Astrocyte of the cerebellum (primary cell): ENCODE measurements around the gene TRIM66.

Source experiments
- DNase-seq: peaks from one replicate; pipeline ENCODE4 v3.0.0-alpha.2; 2011; ENCODE audit warnings: low read depth
- H3K4me3 ChIP-seq: 2 replicates; pipeline ENCODE4 v1.5.1; 2011; ENCODE audit warnings: mild to moderate bottlenecking, low read depth, low read length, moderate library complexity
- CTCF ChIP-seq: IDR thresholded peaks from 2 replicates; pipeline ENCODE4 v1.5.1; 2012; ENCODE audit warnings: low read length, low read depth, moderate library complexity, mild to moderate bottlenecking; ENCODE audit errors: missing control alignments
- in situ Hi-C: cut with HindIII; loops from 2 replicates; pipeline ENCODE4 v1.10.0; 2017; ENCODE audit warnings: low sequenced_read_pairs

The TRIM66 gene

GRCh38 chr11:8720352-8720751 is 37.9 kb upstream of the TRIM66 start:
- TF ChIP-seq CTCF: no peak
- in situ Hi-C loops: no loop called here

DNA sequence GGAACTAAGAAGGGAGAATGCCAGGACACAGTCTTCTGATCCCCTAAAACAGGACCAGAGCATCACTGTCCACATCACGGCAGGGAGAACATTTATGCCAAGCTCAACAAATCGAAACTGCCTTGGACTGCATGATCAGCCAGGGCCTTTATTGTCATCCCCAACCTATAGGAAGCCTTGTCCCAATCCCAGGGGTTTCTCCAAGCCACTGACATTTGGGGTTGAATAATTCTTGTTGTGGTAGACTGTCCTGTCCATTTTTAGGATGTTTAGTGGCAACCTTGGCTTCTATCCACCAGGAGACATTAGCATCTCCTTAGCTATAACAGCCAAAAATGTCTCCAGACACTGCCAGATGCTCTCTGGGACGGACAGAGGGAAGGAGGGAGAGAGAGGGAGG is 37.3 kb upstream of the TRIM66 start:
- H3K4me3 ChIP-seq: no peak overlapping the region
- DNase-seq: no peak
- TF ChIP-seq CTCF: no peak
- in situ Hi-C loops: no loop called here

More at GRCh38 chr11:8720352-8720751, 37.9 kb upstream of the TRIM66 start:
- no peak overlapping the region for H3K4me3 ChIP-seq
- no peak for DNase-seq

DNA sequence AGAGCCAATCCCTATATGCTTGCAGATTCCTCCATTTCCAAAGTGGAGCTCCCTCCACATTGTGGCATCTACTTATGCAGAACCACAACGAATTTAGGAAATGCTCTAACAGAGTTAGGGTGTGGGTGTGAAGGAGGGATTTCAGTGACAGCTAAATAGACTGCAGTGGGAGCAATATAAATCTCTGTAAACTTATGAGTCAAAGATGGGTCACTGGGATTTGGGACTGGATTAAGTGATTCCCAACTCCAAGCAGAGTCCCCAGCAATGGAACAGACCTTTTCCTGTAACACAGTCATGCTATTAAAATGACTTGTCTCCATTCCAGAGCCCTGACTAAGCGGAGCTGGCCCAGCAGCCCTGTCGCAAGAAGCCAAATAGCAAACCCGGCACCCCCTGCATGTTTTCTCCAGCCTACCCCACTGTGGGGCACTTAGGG is 36.8 kb upstream of the TRIM66 start:
- no peak for TF ChIP-seq CTCF
- no peak for DNase-seq
- in situ Hi-C loops: no loop called here
- H3K4me3 ChIP-seq: no peak overlapping the region

DNA sequence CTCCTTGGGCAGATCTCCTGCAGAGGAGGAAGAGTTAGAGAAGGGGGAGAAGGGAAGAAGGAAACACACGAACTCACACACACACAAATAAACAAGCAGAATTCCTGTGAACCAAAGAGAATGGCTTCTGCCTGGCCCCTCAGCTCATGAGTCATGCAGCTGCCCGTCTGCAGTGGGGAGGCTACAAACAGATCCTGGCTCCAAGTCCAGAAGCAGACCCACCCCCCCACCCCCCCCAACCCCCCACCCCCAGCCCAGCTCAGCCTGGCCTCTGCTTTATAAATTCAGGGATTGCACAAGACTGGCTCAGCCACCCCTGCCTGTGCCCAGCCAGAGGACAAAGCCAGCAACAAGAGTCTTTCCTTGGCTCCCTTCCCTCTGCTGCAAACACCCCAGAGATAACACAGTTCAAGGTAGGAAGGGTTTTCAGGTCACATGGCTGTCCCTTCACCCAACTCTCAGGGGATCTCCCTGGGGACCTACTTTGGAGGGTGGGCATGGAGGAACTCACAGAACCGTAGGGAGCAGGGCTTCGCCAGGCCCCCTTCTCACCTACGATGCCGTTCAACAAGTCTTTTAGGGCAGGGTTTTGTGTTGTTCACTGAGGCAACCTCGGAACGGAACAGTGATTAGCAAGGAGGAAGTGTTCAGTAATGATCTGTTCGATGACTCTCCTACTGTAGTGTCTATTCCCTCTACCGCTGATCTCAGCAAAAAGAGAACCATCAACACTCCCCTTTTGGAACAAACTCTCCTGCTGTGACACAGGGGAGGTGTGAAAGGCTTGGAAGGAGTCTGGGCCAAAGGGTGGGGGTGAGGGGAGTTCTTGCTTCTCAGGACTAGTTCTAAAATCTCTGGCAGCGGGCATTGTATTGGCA is 35.6 kb upstream of the TRIM66 start:
- TF ChIP-seq CTCF: no peak
- in situ Hi-C loops: no loop called here
- DNase-seq: peak; percentile 71
- no peak overlapping the region for H3K4me3 ChIP-seq

GRCh38 chr11:8717544-8717875 is 35.0 kb upstream of the TRIM66 start:
- no peak for TF ChIP-seq CTCF
- H3K4me3 ChIP-seq: no peak overlapping the region
- in situ Hi-C loops: no loop called here
- no peak for DNase-seq

DNA sequence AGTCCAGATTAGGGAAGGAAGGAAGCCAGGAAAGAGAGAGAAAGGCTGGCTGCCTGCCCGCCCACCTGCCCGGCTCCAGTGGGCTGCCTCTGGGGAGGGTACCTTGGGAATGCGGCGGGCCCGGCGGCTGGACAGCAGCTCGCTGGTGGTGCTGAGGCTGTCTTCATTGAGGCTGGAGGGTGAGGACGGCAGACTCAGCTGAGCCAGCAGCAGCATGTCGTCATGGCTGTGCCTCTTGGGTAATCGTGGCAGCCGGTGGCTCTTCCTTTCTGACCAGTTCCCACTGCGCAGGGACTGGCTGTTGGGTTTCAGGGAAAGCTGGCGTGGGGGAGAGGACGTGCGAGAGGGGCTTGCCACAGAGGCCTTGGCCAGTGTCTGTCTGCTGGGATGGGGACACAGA is 33.0 kb upstream of the TRIM66 start:
- no peak for DNase-seq
- TF ChIP-seq CTCF: no peak
- in situ Hi-C loops: no loop called here
- no peak overlapping the region for H3K4me3 ChIP-seq
